Epithelial cell of esophagus (primary cell): ENCODE results near the gene CREB3L2.

ENCODE experiments used
- DNase-seq: peaks from one replicate; pipeline ENCODE4 v3.0.0; 2010; ENCODE audit warnings: low read depth
- H3K4me3 ChIP-seq: 2 replicates; pipeline ENCODE4 v1.5.1; 2011; ENCODE audit warnings: mild to moderate bottlenecking, low read length, control low read depth
- CTCF ChIP-seq: IDR thresholded peaks from 2 replicates; pipeline ENCODE4 v1.5.1; 2011; ENCODE audit warnings: low read depth, mild to moderate bottlenecking, low read length, control low read depth, inconsistent platforms; ENCODE audit not compliant: insufficient read depth; ENCODE audit errors: missing control alignments

The CREB3L2 gene

GRCh38 chr7:137947046-137947445 lies 54.8 kb downstream of the CREB3L2 start:
- no peak overlapping the region for H3K4me3 ChIP-seq
- no peak for DNase-seq
- no peak for TF ChIP-seq CTCF

GRCh38 chr7:137946011-137946410 lies 55.9 kb downstream of the CREB3L2 start:
- H3K4me3 ChIP-seq = no peak overlapping the region
- DNase-seq = no peak
- TF ChIP-seq CTCF = no peak

- no peak for TF ChIP-seq CTCF
- H3K4me3 ChIP-seq = no peak overlapping the region
- DNase-seq = no peak
Measured at GRCh38 chr7:137944168-137944567, 57.7 kb downstream of the CREB3L2 start.

- no peak overlapping the region for H3K4me3 ChIP-seq
- no peak for DNase-seq
- no peak for TF ChIP-seq CTCF
Measured at GRCh38 chr7:137943132-137943551, 58.7 kb downstream of the CREB3L2 start.

- no peak for TF ChIP-seq CTCF
- no peak for DNase-seq
- H3K4me3 ChIP-seq = no peak overlapping the region
Measured at GRCh38 chr7:137942484-137943115, 59.3 kb downstream of the CREB3L2 start.

- peak; percentile 38 for DNase-seq
- no peak overlapping the region for H3K4me3 ChIP-seq
- TF ChIP-seq CTCF = no peak
Measured at GRCh38 chr7:137940656-137941518, 61.0 kb downstream of the CREB3L2 start.
